Calu3 (cell line): ENCODE data around the gene TMEM258. TPM values are rescaled to one million over a fixed set of nuclear protein-coding genes. Genes with fewer than 3 reads are reported as not detected.

Experiments used
- BruUV-seq: library from RNA; stranded (reverse); fragments of 400-500 nt; replicated peaks from 2 replicates; lab custom pipeline; 2021; lab: Mats Ljungman, UMichigan
- CTCF ChIA-PET: fragments of 300-600 bp; sonication (Branson Sonifier 250); formaldehyde crosslinking; loops from one replicate; lab custom pipeline; 2022; ENCODE audit warnings: antibody characterized with exemption; lab: Charles Lee
- DNase-seq: peaks from one replicate; pipeline ENCODE4 v3.0.0; 2022
- H3K27ac Mint-ChIP-seq: one replicate; pipeline ENCODE4 v1.8.0; 2022; ENCODE audit warnings: mixed read lengths; ENCODE audit not compliant: unreplicated experiment
- H3K27me3 Mint-ChIP-seq: one replicate; pipeline ENCODE4 v1.8.0; 2022; ENCODE audit warnings: mixed read lengths; ENCODE audit not compliant: unreplicated experiment
- H3K36me3 Mint-ChIP-seq: one replicate; pipeline ENCODE4 v1.8.0; 2022; ENCODE audit warnings: mild to moderate bottlenecking, moderate library complexity, mixed read lengths; ENCODE audit not compliant: insufficient read depth, unreplicated experiment
- H3K4me1 Mint-ChIP-seq: one replicate; pipeline ENCODE4 v1.8.0; 2022; ENCODE audit warnings: mild to moderate bottlenecking, low read depth, mixed read lengths; ENCODE audit not compliant: unreplicated experiment
- H3K4me3 Mint-ChIP-seq: one replicate; pipeline ENCODE4 v1.8.0; 2022; ENCODE audit warnings: mild to moderate bottlenecking, low read depth, moderate library complexity, mixed read lengths; ENCODE audit not compliant: unreplicated experiment
- H3K9me3 Mint-ChIP-seq: one replicate; pipeline ENCODE4 v1.8.0; 2022; ENCODE audit warnings: low read depth, mixed read lengths; ENCODE audit not compliant: unreplicated experiment
- CTCF ChIP-seq: fragments of 200-600 bp; IDR thresholded peaks from one replicate; pipeline ENCODE4 v1.8.0; 2022; ENCODE audit warnings: antibody characterized with exemption; ENCODE audit not compliant: unreplicated experiment
- intact Hi-C: fragments of 100-400 bp; cut with micrococcal nuclease; formaldehyde crosslinking; loops from one replicate; pipeline ENCODE4 v1.10.0; 2022; ENCODE audit not compliant: unreplicated experiment
- total RNA-seq: library from RNA; stranded (reverse); gene quantifications from 2 replicates; pipeline ENCODE4 v1.2.3, GENCODE V29; 2022

TMEM258 gene
- total RNA-seq, 1 experiment from 2014 or later = 146 TPM

GRCh38 chr11:61805146-61805545 lies 12.7 kb upstream of the TMEM258 start:
- CTCF ChIA-PET = no interaction called here
- DNase-seq = no peak
- Mint-ChIP-seq H3K4me1 (no peaks in the 10 kb centered on the region), H3K27ac (no peak overlapping the region), H3K27me3 (no peaks in the 10 kb centered on the region), H3K4me3 (no peak overlapping the region), H3K36me3 (peaks cover 26% of the 10 kb centered on the region), H3K9me3 (no peaks in the 10 kb centered on the region)
- no peak for TF ChIP-seq CTCF
- BruUV-seq = no TSS peak
- intact Hi-C loops = no loop called here

- CTCF ChIA-PET = interaction anchor here (1.2 kb wide), 1 partner anchor 11 kb away, joined by 3 read pairs; no protein-coding TSS in a partner anchor
- no peaks in the 10 kb centered on the region for H3K9me3 Mint-ChIP-seq
- no peak overlapping the region for H3K4me3 Mint-ChIP-seq
- H3K36me3 Mint-ChIP-seq = peaks cover 33% of the 10 kb centered on the region
- intact Hi-C loops = no loop called here
- no peak overlapping the region for H3K27ac Mint-ChIP-seq
- TF ChIP-seq CTCF = no peak
- H3K4me1 Mint-ChIP-seq = no peaks in the 10 kb centered on the region
- no peak for DNase-seq
- BruUV-seq = no TSS peak
- no peaks in the 10 kb centered on the region for H3K27me3 Mint-ChIP-seq
Observed at GRCh38 chr11:61803889-61804647, 11.7 kb upstream of the TMEM258 start.

- Mint-ChIP-seq H3K4me3 (no peak overlapping the region), H3K4me1 (no peaks in the 10 kb centered on the region)
- intact Hi-C loops = no loop called here
Observed at GRCh38 chr11:61802605-61803004, 10.2 kb upstream of the TMEM258 start.

More at GRCh38 chr11:61802605-61803004, 10.2 kb upstream of the TMEM258 start:
- Mint-ChIP-seq H3K36me3 (peaks cover 35% of the 10 kb centered on the region), H3K27me3 (no peaks in the 10 kb centered on the region), H3K9me3 (no peaks in the 10 kb centered on the region), H3K27ac (no peak overlapping the region)
- BruUV-seq = no TSS peak
- TF ChIP-seq CTCF = no peak
- DNase-seq = no peak
- CTCF ChIA-PET = no interaction called here
